Endothelial cell of umbilical vein (primary cell): ENCODE measurements around the gene HOXB2. TPM values are rescaled to one million over a fixed set of nuclear protein-coding genes. Genes with fewer than 3 reads are reported as not detected.
"Not testable (repeated sequence)": the region's sequence is repeated elsewhere in the genome, so short reads cannot be mapped to it uniquely, and the experiment has no call there.

ENCODE experiments used
- BruUV-seq: library from RNA; stranded (reverse); fragments of 400-500 nt; replicated peaks from 2 replicates; lab custom pipeline; 2021; lab: Mats Ljungman, UMichigan
- CTCF ChIA-PET: fragments of 300-600, 350-600 bp; sonication (Branson Sonifier 250); formaldehyde crosslinking; loops from one replicate; lab custom pipeline; 2021; ENCODE audit warnings: antibody characterized with exemption, inconsistent platforms; lab: Charles Lee
- POLR2A ChIA-PET: fragments of 300-600, 350-600 bp; sonication (Branson Sonifier 250); formaldehyde crosslinking; loops from one replicate; lab custom pipeline; 2021; ENCODE audit warnings: antibody characterized with exemption, inconsistent platforms; lab: Charles Lee
- DNase-seq: peaks from one replicate; pipeline ENCODE4 v3.0.0-alpha.2; 2011; ENCODE audit warnings: low read depth, low spot score
- FAIRE-seq: peaks from 2 replicates; lab custom pipeline; 2011; peaks lifted over from hg19 to GRCh38; lab: Jason Lieb, UNC
- H2AFZ ChIP-seq: 2 replicates; pipeline ENCODE4 v1.6.0; 2012; ENCODE audit warnings: low read depth, low read length, control low read depth, inconsistent platforms
- H3K27ac ChIP-seq: 2 replicates; pipeline ENCODE4 v1.5.1; 2011; ENCODE audit warnings: low read depth, mild to moderate bottlenecking, control low read depth, low read length, moderate library complexity; ENCODE audit not compliant: insufficient read depth
- H3K27me3 ChIP-seq, 2 experiments: 2 replicates each; pipeline versions ENCODE4 v1.6.0 to v1.6.1; 2011; ENCODE audit warnings: low read length in 2 of 2, mixed read lengths in 1 of 2; ENCODE audit not compliant: control insufficient read depth in 2 of 2, insufficient read depth in 2 of 2
- H3K36me3 ChIP-seq, 2 experiments: 2 replicates in 1 of 2; 3 replicates in 1 of 2; pipeline ENCODE4 v1.5.1; 2011; ENCODE audit warnings: low read length in 2 of 2, mild to moderate bottlenecking in 1 of 2, moderate library complexity in 1 of 2; ENCODE audit not compliant: control insufficient read depth in 2 of 2, insufficient read depth in 2 of 2; ENCODE audit errors: extremely low read depth in 1 of 2
- H3K4me1 ChIP-seq: 3 replicates; pipeline ENCODE4 v1.5.1; 2011; ENCODE audit warnings: mild to moderate bottlenecking, low read length; ENCODE audit not compliant: control insufficient read depth, insufficient read depth; ENCODE audit errors: extremely low read depth
- H3K4me2 ChIP-seq: 2 replicates; pipeline ENCODE4 v1.6.1; 2011; ENCODE audit warnings: low read length, control low read depth, mixed read lengths; ENCODE audit not compliant: insufficient read depth
- H3K4me3 ChIP-seq, 3 experiments: fragments of 200-600 bp in 1 of 3; sonication (generic), shearing (Covaris generic) in 1 of 3; replicated peaks in 1 of 3; 2 replicates each; pipeline ENCODE4 v1.5.1; 2011 to 2016; ENCODE audit warnings: control low read depth in 3 of 3, low read length in 3 of 3, mild to moderate bottlenecking in 2 of 3, inconsistent platforms in 1 of 3, low read depth in 1 of 3, moderate library complexity in 1 of 3; ENCODE audit not compliant: insufficient read depth in 1 of 3
- H3K79me2 ChIP-seq: 2 replicates; pipeline ENCODE4 v1.6.0; 2012; ENCODE audit warnings: low read length, inconsistent platforms; ENCODE audit not compliant: control insufficient read depth, insufficient read depth
- H3K9ac ChIP-seq: replicated peaks from 2 replicates; pipeline ENCODE3; 2011; ENCODE audit warnings: low read length, control low read depth; ENCODE audit not compliant: insufficient read depth; ENCODE audit errors: extremely low read depth
- H3K9me1 ChIP-seq: replicated peaks from 3 replicates; pipeline ENCODE4 v1.6.0; 2011; ENCODE audit warnings: mild to moderate bottlenecking, low read length; ENCODE audit not compliant: control insufficient read depth, insufficient read depth; ENCODE audit errors: extremely low read depth
- H3K9me3 ChIP-seq: replicated peaks from 2 replicates; pipeline ENCODE4 v1.5.1; 2012; ENCODE audit warnings: low read length, inconsistent platforms; ENCODE audit not compliant: control insufficient read depth, insufficient read depth
- H4K20me1 ChIP-seq: replicated peaks from 2 replicates; pipeline ENCODE3; 2011; ENCODE audit warnings: mild to moderate bottlenecking, low read length; ENCODE audit not compliant: control insufficient read depth, insufficient read depth; ENCODE audit errors: extremely low read depth
- CTCF ChIP-seq, 2 donors: IDR thresholded peaks; 1 replicate in 1 of 2; 2 replicates in 1 of 2; pipeline ENCODE4 v1.5.1; 2011; ENCODE audit warnings: low read length in 2 of 2, mild to moderate bottlenecking in 2 of 2, moderate library complexity in 2 of 2, control low read depth in 1 of 2, inconsistent platforms in 1 of 2, low read depth in 1 of 2; ENCODE audit not compliant: insufficient read depth in 1 of 2; ENCODE audit errors: extremely low read depth in 1 of 2
- EZH2 ChIP-seq: IDR thresholded peaks from 2 replicates; pipeline ENCODE4 v1.6.1; 2012; ENCODE audit warnings: borderline replicate concordance, low read depth, mild to moderate bottlenecking, moderate library complexity, low read length, inconsistent platforms; ENCODE audit not compliant: severe bottlenecking
- FOS ChIP-seq: IDR thresholded peaks from 2 replicates; pipeline ENCODE4 v1.6.1; 2011; ENCODE audit warnings: mild to moderate bottlenecking, low read length, moderate library complexity, borderline replicate concordance; ENCODE audit not compliant: insufficient read depth
- GATA2 ChIP-seq: IDR thresholded peaks from 2 replicates; pipeline ENCODE4 v1.7.0; 2011; ENCODE audit warnings: low read depth, mild to moderate bottlenecking, moderate library complexity, mixed read lengths, low read length; ENCODE audit not compliant: insufficient read length, insufficient read depth
- MAX ChIP-seq: IDR thresholded peaks from 2 replicates; pipeline ENCODE4 v1.6.1; 2011; ENCODE audit not compliant: insufficient read depth, insufficient read length
- POLR2A ChIP-seq: IDR thresholded peaks from 2 replicates; pipeline ENCODE4 v1.6.1; 2012; ENCODE audit warnings: low read depth, mild to moderate bottlenecking, control low read depth, low read length
- dilution Hi-C: fragments of 300-500 bp; cut with MboI; formaldehyde crosslinking; loops from one replicate; pipeline ENCODE4 v1.15.0; 2019; ENCODE audit warnings: low sequenced_read_pairs; ENCODE audit not compliant: extremely low pct_ligation_motif_present
- intact Hi-C: fragments of 100-400 bp; cut with micrococcal nuclease; formaldehyde crosslinking; loops from one replicate; pipeline ENCODE4 v1.10.0; 2022
- polyA plus RNA-seq, 4 experiments: library from polyadenylated mRNA; depleted of rRNA in 3 of 4; stranded (reverse) in 3 of 4; unstranded in 1 of 4; fragments of >200 nt; gene quantifications; 2 replicates each; pipeline versions ENCODE4 v1.2.1 to v1.2.3, GENCODE V29; 2011 to 2012; ENCODE audit warnings: missing spikeins in 1 of 4
- total RNA-seq: library from RNA; stranded (reverse); gene quantifications from 2 replicates; pipeline ENCODE4 v1.2.3, GENCODE V29; 2021

HOXB2 gene
- total and polyA plus RNA-seq, 2 donors (not counting 3 experiments of a cell fraction or from before 2014, with no cell fraction given) = 14.1 to 23.3 TPM

GRCh38 chr17:48537316-48537715 is 7.6 kb downstream of the HOXB2 start:
- Histone ChIP-seq H3K9me1 (no peaks in the 10 kb centered on the region), H3K79me2 (peaks cover 11% of the 10 kb centered on the region), H3K4me3 (no peak overlapping the region), H3K36me3 (no peaks in the 10 kb centered on the region), H3K27me3 (peaks cover 0 to 2% of the 10 kb centered on the region in 2 experiments), H3K9ac (no peak overlapping the region), H3K4me2 (no peak overlapping the region), H3K9me3 (no peaks in the 10 kb centered on the region), H3K27ac (no peak overlapping the region), H3K4me1 (peaks cover 7% of the 10 kb centered on the region), H2AFZ (no peak overlapping the region), H4K20me1 (no peaks in the 10 kb centered on the region)
- POLR2A ChIA-PET = no interaction called here
- BruUV-seq = no TSS peak
- no peak for FAIRE-seq
- dilution Hi-C loops = no loop called here
- DNase-seq = no peak
- intact Hi-C loops = no loop called here
- no peak for TF ChIP-seq FOS
- no peak for TF ChIP-seq POLR2A
- no peak for TF ChIP-seq CTCF (IDR thresholded peaks at IDR 0.05; ENCODE audit: extremely low read depth in 1 of 2, insufficient read depth in 1 of 2, low read depth in 1 of 2, low read length in 2 of 2)
- TF ChIP-seq MAX = no peak
- no peak for TF ChIP-seq GATA2
- no peak for TF ChIP-seq EZH2
- CTCF ChIA-PET = interaction anchor here (0.5 kb wide), 1 partner anchor 8 kb away, joined by 4 read pairs; no protein-coding TSS in a partner anchor

GRCh38 chr17:48535793-48536559 is 8.9 kb downstream of the HOXB2 start:
- POLR2A ChIA-PET, DNase-seq, H3K27me3 ChIP-seq, intact Hi-C loops, H3K79me2 ChIP-seq, H3K36me3 ChIP-seq, CTCF ChIA-PET, H3K4me3 ChIP-seq, H3K27ac ChIP-seq, H3K9me1 ChIP-seq, H2AFZ ChIP-seq, H3K4me2 ChIP-seq, FAIRE-seq, BruUV-seq, H4K20me1 ChIP-seq, dilution Hi-C loops, H3K9ac ChIP-seq, H3K9me3 ChIP-seq, H3K4me1 ChIP-seq: not testable (repeated sequence)
